ENCODE data around the gene CCDC192.

GRCh38 chr5:127936439-127936972 lies 233.3 kb downstream of the CCDC192 start:
- no peak for TF ChIP-seq POLR2A (IDR thresholded peaks at IDR 0.05)
- TF ChIP-seq, protein P1, sequence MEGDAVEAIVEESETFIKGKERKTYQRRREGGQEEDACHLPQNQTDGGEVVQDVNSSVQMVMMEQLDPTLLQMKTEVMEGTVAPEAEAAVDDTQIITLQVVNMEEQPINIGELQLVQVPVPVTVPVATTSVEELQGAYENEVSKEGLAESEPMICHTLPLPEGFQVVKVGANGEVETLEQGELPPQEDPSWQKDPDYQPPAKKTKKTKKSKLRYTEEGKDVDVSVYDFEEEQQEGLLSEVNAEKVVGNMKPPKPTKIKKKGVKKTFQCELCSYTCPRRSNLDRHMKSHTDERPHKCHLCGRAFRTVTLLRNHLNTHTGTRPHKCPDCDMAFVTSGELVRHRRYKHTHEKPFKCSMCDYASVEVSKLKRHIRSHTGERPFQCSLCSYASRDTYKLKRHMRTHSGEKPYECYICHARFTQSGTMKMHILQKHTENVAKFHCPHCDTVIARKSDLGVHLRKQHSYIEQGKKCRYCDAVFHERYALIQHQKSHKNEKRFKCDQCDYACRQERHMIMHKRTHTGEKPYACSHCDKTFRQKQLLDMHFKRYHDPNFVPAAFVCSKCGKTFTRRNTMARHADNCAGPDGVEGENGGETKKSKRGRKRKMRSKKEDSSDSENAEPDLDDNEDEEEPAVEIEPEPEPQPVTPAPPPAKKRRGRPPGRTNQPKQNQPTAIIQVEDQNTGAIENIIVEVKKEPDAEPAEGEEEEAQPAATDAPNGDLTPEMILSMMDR (IDR thresholded peaks at IDR 0.05) = no peak

All from transverse colon (tissue), 3 donors.